HEK293T (cell line): ENCODE measurements around the gene COL6A5.

ENCODE experiments used
- ARNT ChIP-seq: fragments of 450-650 bp; IDR thresholded peaks from 2 replicates; pipeline ENCODE4 v1.6.1; 2017; ENCODE audit warnings: mild to moderate bottlenecking
- L3MBTL2 ChIP-seq: fragments of 450-650 bp; conservative IDR thresholded peaks from 2 replicates; pipeline ENCODE4 v1.6.1; 2016; ENCODE audit warnings: mild to moderate bottlenecking
- LEF1 ChIP-seq: fragments of 450-650 bp; IDR thresholded peaks from 2 replicates; pipeline ENCODE4 v1.6.1; 2017; ENCODE audit warnings: mild to moderate bottlenecking, borderline replicate concordance
- SP1 ChIP-seq: fragments of 450-650 bp; IDR thresholded peaks from 2 replicates; pipeline ENCODE4 v1.6.1; 2017
- ZNF384 ChIP-seq: fragments of 450-650 bp; IDR thresholded peaks from 2 replicates; pipeline ENCODE4 v1.6.1; 2016

- no peak for TF ChIP-seq L3MBTL2
- TF ChIP-seq SP1: no peak
- no peak for TF ChIP-seq ZNF384
- TF ChIP-seq ARNT: no peak
- no peak for TF ChIP-seq LEF1
Measured at GRCh38 chr3:130405956-130406355, 60.5 kb downstream of the COL6A5 start.
